Tibial nerve (tissue), 4 donors: ENCODE results near the gene TTC3. TPM values are rescaled to one million over a fixed set of nuclear protein-coding genes. Genes with fewer than 3 reads are reported as not detected.

Experiments
- DNase-seq, 2 donors: peaks; one replicate each; pipeline ENCODE4 v3.0.0-alpha.2; 2019; ENCODE audit warnings: low spot score in 2 of 2
- H3K27ac ChIP-seq, 4 donors: fragments of 200-600 bp; sonication (generic) in 3 of 4; one replicate each; pipeline ENCODE4 v1.5.1; 2017 to 2019; ENCODE audit warnings: mild to moderate bottlenecking in 1 of 4
- H3K27me3 ChIP-seq, 2 donors: fragments of 200-600 bp; sonication (generic) in 1 of 2; one replicate each; pipeline versions ENCODE4 v1.5.1 to v1.6.0; 2017 to 2019
- H3K36me3 ChIP-seq, 3 donors: fragments of 200-600 bp; sonication (generic); one replicate each; pipeline ENCODE4 v1.5.1; 2018 to 2019
- H3K4me1 ChIP-seq, 4 donors: fragments of 200-600 bp; sonication (generic) in 3 of 4; one replicate each; pipeline ENCODE4 v1.5.1; 2017 to 2019
- H3K4me3 ChIP-seq, 4 donors: fragments of 200-600 bp; sonication (generic) in 3 of 4; one replicate each; pipeline ENCODE4 v1.5.1; 2017 to 2019; ENCODE audit warnings: mild to moderate bottlenecking in 1 of 4, moderate library complexity in 1 of 4
- H3K9me3 ChIP-seq, 4 donors: fragments of 200-600 bp; sonication (generic) in 3 of 4; one replicate each; pipeline ENCODE4 v1.5.1; 2017 to 2019
- CTCF ChIP-seq, 5 experiments: fragments of 200-600 bp in 3 of 5; fragments of 450-650 bp in 2 of 5; sonication (generic) in 3 of 5; IDR thresholded peaks; one replicate each; pipeline ENCODE4 v1.5.1; 2016 to 2019; ENCODE audit warnings: antibody characterized with exemption in 5 of 5, mild to moderate bottlenecking in 3 of 5, moderate library complexity in 2 of 5
- EP300 ChIP-seq, 2 donors: sonication (generic); formaldehyde crosslinking; IDR thresholded peaks; one replicate each; pipeline ENCODE4 v1.6.1; 2017; ENCODE audit warnings: antibody characterized with exemption in 2 of 2, mild to moderate bottlenecking in 1 of 2
- POLR2A ChIP-seq, 2 donors: fragments of 450-650 bp; IDR thresholded peaks; one replicate each; pipeline ENCODE4 v1.6.1; 2017; ENCODE audit warnings: antibody characterized with exemption in 2 of 2, mild to moderate bottlenecking in 2 of 2, moderate library complexity in 2 of 2
- WGBS, 2 donors: methylation state at CpG; one replicate each; pipeline ENCODE4 v1.1.5; 2018; 5-methylcytosine and 5-hydroxymethylcytosine counted together
- total RNA-seq, 4 donors: library from RNA; depleted of rRNA; stranded (reverse); fragments of >200 nt; gene quantifications; one replicate each; pipeline ENCODE4 v1.1.0, GENCODE V29; 2016

Gene TTC3
- total RNA-seq, 4 donors from 2014 or later: 136 to 259 (median 158) TPM

GRCh38 chr21:37193006-37193405 lies 120.0 kb downstream of the TTC3 start:
- WGBS, 2 donors: 64 to 67% methylated on average over 4 of the region's 4 CpGs
- H3K27ac ChIP-seq: no peak overlapping the region
- no peak for DNase-seq

GRCh38 chr21:37193676-37194075 lies 120.6 kb downstream of the TTC3 start:
- Histone ChIP-seq H3K4me3 (no peak overlapping the region), H3K36me3 (peaks cover 0 to 97% (median 4%) of the 10 kb centered on the region in 3 donors), H3K4me1 (peaks cover 0 to 6% (median 0%) of the 10 kb centered on the region in 4 donors), H3K9me3 (no peaks in the 10 kb centered on the region), H3K27ac (no peak overlapping the region), H3K27me3 (no peaks in the 10 kb centered on the region)
- no peak for DNase-seq
- TF ChIP-seq EP300 (IDR thresholded peaks at IDR 0.05): no peak
- no peak for TF ChIP-seq CTCF (IDR thresholded peaks at IDR 0.05)
- TF ChIP-seq POLR2A (IDR thresholded peaks at IDR 0.05): no peak
- WGBS, 2 donors: 89 to 94% methylated on average over 6 of the region's 6 CpGs

More at GRCh38 chr21:37193006-37193405, 120.0 kb downstream of the TTC3 start:
- Histone ChIP-seq H3K9me3 (no peaks in the 10 kb centered on the region), H3K27me3 (no peaks in the 10 kb centered on the region), H3K36me3 (peaks cover 0 to 95% (median 4%) of the 10 kb centered on the region in 3 donors), H3K4me1 (no peaks in the 10 kb centered on the region), H3K4me3 (no peak overlapping the region)
- TF ChIP-seq EP300 (IDR thresholded peaks at IDR 0.05) (no peak), CTCF (IDR thresholded peaks at IDR 0.05) (no peak), POLR2A (IDR thresholded peaks at IDR 0.05) (no peak)

- Histone ChIP-seq H3K27ac (no peak overlapping the region), H3K4me1 (peaks cover 0 to 13% (median 4%) of the 10 kb centered on the region in 4 donors), H3K4me3 (no peak overlapping the region), H3K9me3 (no peaks in the 10 kb centered on the region), H3K27me3 (no peaks in the 10 kb centered on the region), H3K36me3 (peaks cover 0 to 92% (median 4%) of the 10 kb centered on the region in 3 donors)
- 69 to 82% methylated on average over 3 of the region's 3 CpGs for WGBS, 2 donors
- no peak for TF ChIP-seq POLR2A (IDR thresholded peaks at IDR 0.05)
- TF ChIP-seq CTCF (IDR thresholded peaks at IDR 0.05): no peak
- TF ChIP-seq EP300 (IDR thresholded peaks at IDR 0.05): no peak
- DNase-seq: no peak
These were observed 122.0 kb downstream of the TTC3 start for GRCh38 chr21:37195059-37195458.

- H3K36me3 ChIP-seq: peaks cover 0 to 92% (median 4%) of the 10 kb centered on the region in 3 donors
- TF ChIP-seq EP300 (IDR thresholded peaks at IDR 0.05): no peak
- no peak for TF ChIP-seq CTCF (IDR thresholded peaks at IDR 0.05)
- no peak for TF ChIP-seq POLR2A (IDR thresholded peaks at IDR 0.05)
- WGBS, 2 donors: 82 to 85% methylated on average over 14 of the region's 15 CpGs
- no peaks in the 10 kb centered on the region for H3K27me3 ChIP-seq
- no peaks in the 10 kb centered on the region for H3K9me3 ChIP-seq
- no peak overlapping the region for H3K27ac ChIP-seq
- H3K4me1 ChIP-seq: peaks cover 0 to 13% (median 4%) of the 10 kb centered on the region in 4 donors
- no peak for DNase-seq
- no peak overlapping the region for H3K4me3 ChIP-seq
These were observed 122.6 kb downstream of the TTC3 start for GRCh38 chr21:37195610-37196009.

GRCh38 chr21:37196847-37197246 lies 123.8 kb downstream of the TTC3 start:
- DNase-seq: no peak
- Histone ChIP-seq H3K27me3 (no peaks in the 10 kb centered on the region), H3K27ac (no peak overlapping the region), H3K9me3 (no peaks in the 10 kb centered on the region), H3K4me3 (no peak overlapping the region), H3K4me1 (peaks cover 0 to 13% (median 4%) of the 10 kb centered on the region in 4 donors), H3K36me3 (peaks cover 0 to 96% (median 4%) of the 10 kb centered on the region in 3 donors)
- 89 to 96% methylated on average over 8 of the region's 8 CpGs for WGBS, 2 donors
- no peak for TF ChIP-seq POLR2A (IDR thresholded peaks at IDR 0.05)
- TF ChIP-seq CTCF (IDR thresholded peaks at IDR 0.05): no peak
- TF ChIP-seq EP300 (IDR thresholded peaks at IDR 0.05): no peak
